Hypothalamus (tissue), 51 donors: Measurements from ENCODE around the gene CORIN.
"Not testable (repeated sequence)": the region's sequence is repeated elsewhere in the genome, so short reads cannot be mapped to it uniquely, and the experiment has no call there.

Source experiments
- DNase-seq, 51 donors: peaks; one replicate each; lab custom pipeline; 2025; lab: John Stamatoyannopoulos, UW

The CORIN gene

GRCh38 chr4:47598320-47598719, 239.5 kb downstream of the CORIN start:
- DNase-seq: no peak

GRCh38 chr4:47597696-47598095, 240.2 kb downstream of the CORIN start:
- no peak for DNase-seq

- DNase-seq: no peak
Measured at GRCh38 chr4:47590325-47590724, 247.5 kb downstream of the CORIN start.

DNA sequence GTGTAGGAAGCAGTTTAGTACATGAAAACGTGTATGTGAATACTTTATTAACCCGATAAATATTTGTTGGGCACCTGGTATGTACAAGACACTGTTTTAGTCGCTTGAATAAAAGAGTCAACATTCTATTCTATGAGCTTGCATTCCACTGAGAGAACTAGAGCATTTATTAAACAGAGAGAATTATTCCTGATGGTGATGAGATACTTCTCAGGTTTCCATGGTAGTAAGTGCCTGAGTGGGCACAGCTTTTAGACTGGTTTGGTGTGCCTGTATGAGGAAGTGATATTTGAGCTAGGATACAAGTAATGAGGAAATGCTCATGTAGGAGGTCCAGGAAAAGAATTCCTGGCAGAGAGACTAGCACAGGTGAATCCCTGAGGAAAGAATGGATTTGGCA, 258.6 kb downstream of the CORIN start:
- DNase-seq: peak in 1 of 51 donors; percentile 6

DNA sequence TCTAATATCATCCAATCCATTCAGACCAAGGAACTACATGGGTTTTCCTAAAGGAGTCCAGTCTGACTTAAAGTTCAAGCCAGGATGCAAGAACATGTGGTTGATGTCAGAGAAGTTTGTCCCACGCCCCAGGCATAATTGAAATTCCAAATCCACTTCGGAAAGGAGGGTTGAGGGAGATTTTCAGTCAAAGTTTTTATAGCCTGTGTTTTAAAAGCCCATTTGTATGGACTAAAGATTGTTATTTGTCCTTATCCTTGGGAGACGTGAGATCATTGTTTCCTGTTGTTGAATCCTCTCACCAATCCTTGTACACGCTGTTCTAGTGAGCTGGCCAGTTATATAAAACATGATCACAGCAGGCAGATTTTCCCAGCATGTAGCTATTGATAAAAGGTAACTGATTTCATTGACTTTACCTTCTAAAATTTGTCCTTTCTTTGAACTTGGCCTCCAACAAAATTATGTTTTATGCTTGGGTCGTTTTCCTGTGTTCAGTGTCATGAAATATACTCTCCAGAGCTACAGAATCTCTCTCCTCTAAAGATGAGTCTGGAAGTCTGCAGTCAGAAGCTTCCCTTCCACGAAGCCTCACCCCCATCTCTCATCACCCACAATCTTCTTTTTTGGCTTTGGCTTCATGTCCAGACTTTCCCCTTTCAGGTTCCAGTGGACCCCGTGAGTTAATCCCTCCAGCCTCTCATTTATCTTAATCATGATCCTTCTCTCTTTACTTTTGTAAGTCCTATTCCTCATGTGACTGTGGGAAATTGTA, 259.9 kb downstream of the CORIN start:
- no peak for DNase-seq

DNA sequence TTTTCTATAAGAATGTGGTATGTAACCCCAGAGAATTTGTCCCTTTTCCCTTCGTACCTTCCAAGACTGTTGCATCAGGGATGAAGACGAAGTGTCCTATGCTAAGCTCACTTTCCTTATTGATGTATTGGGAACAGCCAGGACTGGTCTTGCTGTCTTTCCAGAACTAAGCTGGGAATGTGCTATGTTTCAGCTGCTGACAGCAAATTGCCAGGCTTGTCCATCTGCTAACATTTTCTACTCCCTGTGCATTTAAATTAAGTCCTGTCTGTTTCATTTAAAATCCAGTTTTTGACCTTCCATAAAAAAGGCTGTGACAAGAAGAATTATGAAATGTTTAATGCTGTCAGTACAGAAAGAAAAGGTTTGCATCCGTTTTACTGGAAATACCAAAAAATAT, 264.9 kb downstream of the CORIN start:
- no peak for DNase-seq

GRCh38 chr4:47570816-47571215, 267.1 kb downstream of the CORIN start:
- no peak for DNase-seq

DNA sequence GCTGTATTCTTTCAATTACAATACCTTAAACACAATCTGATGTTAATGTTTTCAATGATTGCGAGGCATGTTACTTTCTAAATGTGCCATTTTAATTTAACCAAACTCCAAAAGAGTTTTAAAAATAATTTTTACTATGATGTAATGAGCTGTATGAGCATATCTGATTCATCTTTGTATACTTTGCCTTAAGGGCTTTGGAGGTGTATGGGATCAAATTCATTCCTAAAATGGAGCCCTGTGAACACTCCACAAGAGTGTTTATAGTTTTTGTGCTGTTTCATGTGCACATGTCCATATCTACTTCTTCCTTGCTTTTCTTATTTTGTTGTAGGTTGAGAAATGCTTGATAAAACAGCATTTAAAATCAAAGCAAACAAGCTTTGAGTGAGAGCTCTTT, 270.4 kb downstream of the CORIN start:
- DNase-seq: no peak

DNA sequence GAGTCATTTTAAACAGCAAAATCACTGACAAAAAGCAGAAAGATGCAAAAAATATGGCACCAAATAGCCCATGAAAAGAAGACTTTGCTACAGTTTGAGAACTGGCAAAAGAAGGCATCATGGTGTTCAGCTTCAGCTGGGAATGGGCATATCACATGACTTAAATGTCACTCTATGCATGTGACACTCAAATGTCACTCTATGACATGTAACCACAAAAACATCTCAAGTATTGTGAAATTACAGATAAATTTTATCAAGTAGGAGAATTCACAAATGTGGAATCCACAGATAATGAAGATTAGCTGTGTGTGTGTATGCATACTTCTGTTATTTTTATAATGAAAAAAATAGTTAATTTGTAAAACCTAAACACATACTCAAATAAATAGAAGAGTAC, 270.9 kb downstream of the CORIN start:
- DNase-seq: no peak

DNA sequence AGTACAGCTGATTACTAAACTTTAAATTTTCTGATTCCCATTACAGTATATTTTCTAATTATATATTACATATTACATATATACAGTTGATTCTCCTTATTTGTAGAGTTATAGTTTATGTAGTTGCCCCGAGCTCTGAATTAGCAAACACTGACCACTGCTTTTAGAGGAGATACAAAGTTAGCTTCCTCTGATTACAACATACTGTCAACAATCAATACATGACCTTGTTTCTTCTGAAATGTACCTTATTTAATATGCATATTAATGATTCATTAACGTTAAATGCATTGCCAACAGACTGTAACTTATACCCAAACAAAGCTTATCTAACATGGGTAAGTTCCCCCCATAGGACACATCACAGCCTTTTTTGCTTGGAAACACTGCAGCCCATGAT, 271.3 kb downstream of the CORIN start:
- no peak for DNase-seq

- DNase-seq: no peak
Measured at GRCh38 chr4:47562297-47562696, 275.6 kb downstream of the CORIN start.

GRCh38 chr4:47561331-47561730, 276.5 kb downstream of the CORIN start:
- no peak for DNase-seq

DNA sequence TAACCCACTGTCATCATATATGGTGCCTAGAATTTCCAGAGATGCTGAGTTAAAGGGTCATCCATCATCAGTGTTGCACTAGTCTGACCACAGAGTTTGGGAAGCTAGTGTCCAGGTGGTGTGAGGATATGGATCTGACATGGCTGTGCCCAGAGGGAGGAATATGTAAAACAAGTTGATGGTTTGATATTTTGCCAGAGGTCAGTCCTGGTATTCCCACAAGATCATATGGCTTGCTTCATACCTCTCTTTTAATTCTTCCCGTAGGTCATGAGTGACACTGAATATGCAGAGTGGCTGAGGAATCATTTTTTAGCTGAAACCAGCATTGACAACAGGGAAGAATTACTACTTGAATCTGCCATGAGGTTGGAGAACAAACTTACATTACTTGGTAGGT, 277.2 kb downstream of the CORIN start:
- DNase-seq: no peak

DNA sequence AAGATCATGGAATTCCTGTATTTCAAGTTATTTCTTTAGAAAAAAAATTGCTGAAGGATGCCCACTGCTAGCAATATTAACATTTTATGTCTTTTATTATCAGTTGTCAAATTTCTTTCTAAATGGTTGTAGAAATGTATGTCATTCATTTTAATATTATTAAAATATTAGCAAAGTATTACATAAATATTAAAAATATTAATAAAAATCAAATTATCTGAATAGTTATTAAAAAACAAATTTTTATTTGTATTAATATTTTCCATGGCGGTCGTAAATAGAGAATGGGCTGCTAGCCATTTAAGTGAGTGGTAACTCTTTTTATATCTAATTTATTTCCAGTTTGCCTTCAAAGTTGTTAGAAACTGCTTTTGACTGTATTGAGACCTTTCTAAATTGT, 280.6 kb downstream of the CORIN start:
- no peak for DNase-seq

GRCh38 chr4:47555920-47556319, 281.9 kb downstream of the CORIN start:
- DNase-seq: not testable (repeated sequence)

DNA sequence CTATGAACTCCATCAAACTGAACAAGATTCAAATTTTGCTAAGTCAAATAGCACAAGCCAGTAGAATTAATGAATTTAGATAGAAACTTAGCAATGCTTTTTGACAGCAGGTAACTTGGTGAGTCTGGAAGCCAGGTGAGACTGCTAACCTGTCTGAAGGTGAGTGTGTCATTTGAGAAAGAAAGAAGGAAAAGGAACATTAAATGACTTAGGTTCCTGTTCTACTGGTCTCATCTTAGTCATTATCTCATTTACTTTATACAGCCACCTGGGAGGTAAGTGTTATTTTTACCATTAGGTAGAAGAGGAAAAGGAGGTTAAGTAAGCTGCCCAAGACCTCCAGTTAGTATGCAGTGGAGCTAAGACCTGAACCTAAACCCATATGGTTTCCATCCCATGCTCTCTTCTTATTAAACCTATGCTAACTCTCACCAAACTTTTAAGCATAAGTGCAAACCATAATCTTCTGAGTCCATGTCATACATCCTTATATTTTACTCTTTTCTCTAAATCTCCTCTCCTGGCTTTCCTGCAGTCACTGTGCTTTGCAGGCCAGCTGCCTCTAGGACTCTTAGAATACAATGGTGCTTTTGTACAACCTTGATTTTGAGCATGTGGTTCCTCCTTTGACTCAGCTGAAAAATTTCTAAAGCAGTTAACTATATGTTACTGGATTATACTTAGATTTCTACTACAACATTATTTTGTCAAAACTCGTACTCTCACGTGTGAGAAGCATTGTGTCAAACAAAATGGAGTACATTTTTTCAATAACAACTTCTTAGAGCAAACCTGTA, 284.3 kb downstream of the CORIN start:
- no peak for DNase-seq

GRCh38 chr4:47551682-47552081, 286.2 kb downstream of the CORIN start:
- DNase-seq: no peak

DNA sequence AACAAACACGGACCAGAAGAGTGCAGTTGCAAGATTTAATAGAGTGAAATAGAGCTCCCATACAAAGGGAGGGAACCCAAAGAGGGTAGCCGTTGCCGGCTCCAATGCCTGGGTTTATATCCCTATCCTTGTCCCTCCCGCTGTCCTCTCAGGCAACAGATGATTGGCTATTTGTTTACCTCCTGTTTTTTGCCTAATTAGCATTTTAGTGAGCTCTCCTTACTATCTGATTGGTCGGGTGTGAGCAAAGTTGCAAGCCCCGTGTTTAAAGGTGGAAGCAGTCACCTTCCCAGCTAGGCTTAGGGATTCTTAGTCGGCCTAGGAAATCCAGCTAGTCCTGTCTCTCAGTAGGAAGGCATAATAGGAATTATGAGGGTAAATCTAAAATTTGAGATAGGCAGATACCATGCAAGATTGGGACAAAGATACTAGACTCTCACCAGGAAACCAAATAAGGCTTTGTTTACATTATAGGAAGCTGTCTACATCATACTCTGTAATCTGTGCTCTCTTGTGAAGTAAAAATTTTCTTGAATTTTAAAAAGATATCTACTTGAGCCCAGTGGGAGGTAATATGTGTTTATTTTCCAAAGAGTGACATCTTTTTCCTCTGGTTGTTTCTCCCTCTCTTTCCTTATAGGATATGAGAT, 286.8 kb downstream of the CORIN start:
- no peak for DNase-seq

- DNase-seq: not testable (repeated sequence)
Measured at GRCh38 chr4:47550357-47550756, 287.5 kb downstream of the CORIN start.
